Neural cell (in vitro differentiated cells): ENCODE results near the gene SCN8A.

ENCODE experiments used
- CTCF ChIP-seq: fragments of 450-650 bp; IDR thresholded peaks from 2 replicates; pipeline ENCODE4 v1.5.1; 2014; ENCODE audit warnings: antibody characterized with exemption, mild to moderate bottlenecking, moderate library complexity; ENCODE audit not compliant: poor library complexity, severe bottlenecking
- EP300 ChIP-seq: fragments of 450-650 bp; conservative IDR thresholded peaks from 2 replicates; pipeline ENCODE4 v1.6.1; 2014; ENCODE audit warnings: antibody characterized with exemption, mild to moderate bottlenecking, moderate library complexity; ENCODE audit not compliant: poor library complexity, severe bottlenecking
- MXI1 ChIP-seq: fragments of 450-650 bp; conservative IDR thresholded peaks from 2 replicates; pipeline ENCODE4 v1.6.1; 2014; ENCODE audit warnings: antibody characterized with exemption, mild to moderate bottlenecking; ENCODE audit not compliant: poor library complexity, severe bottlenecking
- POLR2AphosphoS5 ChIP-seq: IDR thresholded peaks from 2 replicates; pipeline ENCODE4 v1.6.1; 2012
- RAD21 ChIP-seq: fragments of 450-650 bp; conservative IDR thresholded peaks from 2 replicates; pipeline ENCODE4 v1.6.1; 2014; ENCODE audit warnings: antibody characterized with exemption, mild to moderate bottlenecking, moderate library complexity
- REST ChIP-seq: IDR thresholded peaks from 2 replicates; pipeline ENCODE4 v1.6.1; 2012; ENCODE audit warnings: borderline replicate concordance

GRCh38 chr12:51590347-51591015, 552 bp upstream of the SCN8A start:
- TF ChIP-seq REST (no peak), CTCF (peak; percentile 90), EP300 (peak; percentile 17), RAD21 (no peak), MXI1 (peak; percentile 29), POLR2AphosphoS5 (no peak)
